Endometrial microvascular endothelial cells (primary cell): ENCODE results near the gene RASSF1. TPM values are rescaled to one million over a fixed set of nuclear protein-coding genes. Genes with fewer than 3 reads are reported as not detected.

Source experiments
- in situ Hi-C: cut with HindIII; loops from 2 replicates; pipeline ENCODE4 v1.10.0; 2017; ENCODE audit warnings: low sequenced_read_pairs, low pct_unique_long_range_greater_than_20kb; ENCODE audit errors: inconsistent ontology term
- total RNA-seq: library from RNA; depleted of rRNA; stranded (reverse); fragments of >200 nt; gene quantifications from one replicate; pipeline ENCODE4 v1.2.3, GENCODE V29; 2015; ENCODE audit errors: inconsistent ontology term

RASSF1 gene
- total RNA-seq, 1 donor from 2014 or later, result 24.7 TPM

- in situ Hi-C loops, result no loop called here
These were observed 12.5 kb downstream of the RASSF1 start, which contains the start of gene TUSC2 for GRCh38 chr3:50327943-50328691. TSS of gene TUSC2 (minus strand) at chr3:50328223. CDS start at chr3:50328099, 124 bp downstream.

- in situ Hi-C loops, result no loop called here
These were observed 13.5 kb downstream of the RASSF1 start for GRCh38 chr3:50327129-50327528.

- in situ Hi-C loops, result no loop called here
These were observed 14.5 kb downstream of the RASSF1 start for GRCh38 chr3:50326182-50326541.

GRCh38 chr3:50325497-50326181 lies 15.0 kb downstream of the RASSF1 start:
- in situ Hi-C loops, result no loop called here

GRCh38 chr3:50325113-50325480 lies 15.5 kb downstream of the RASSF1 start:
- in situ Hi-C loops, result no loop called here

GRCh38 chr3:50324351-50325112 lies 16.1 kb downstream of the RASSF1 start:
- in situ Hi-C loops, result no loop called here

- in situ Hi-C loops, result no loop called here
These were observed 16.9 kb downstream of the RASSF1 start for GRCh38 chr3:50323614-50324199.

- in situ Hi-C loops, result no loop called here
These were observed 17.5 kb downstream of the RASSF1 start for GRCh38 chr3:50323092-50323600.

- in situ Hi-C loops, result no loop called here
These were observed 18.1 kb downstream of the RASSF1 start, which contains the start of gene HYAL2 for GRCh38 chr3:50322386-50323091. TSS of gene HYAL2 (minus strand) at chr3:50322745. CDS start at chr3:50320489, 2,256 bp downstream.

- in situ Hi-C loops, result no loop called here
These were observed 18.6 kb downstream of the RASSF1 start for GRCh38 chr3:50322115-50322385.

- in situ Hi-C loops, result no loop called here
These were observed 19.1 kb downstream of the RASSF1 start for GRCh38 chr3:50321336-50322114.

- in situ Hi-C loops, result no loop called here
These were observed 19.7 kb downstream of the RASSF1 start for GRCh38 chr3:50320853-50321335.

GRCh38 chr3:50319894-50320625 lies 20.6 kb downstream of the RASSF1 start:
- in situ Hi-C loops, result no loop called here

- in situ Hi-C loops, result no loop called here
These were observed 21.3 kb downstream of the RASSF1 start for GRCh38 chr3:50319181-50319893.

- in situ Hi-C loops, result no loop called here
These were observed 22.0 kb downstream of the RASSF1 start for GRCh38 chr3:50318615-50319014.

GRCh38 chr3:50318163-50318562 lies 22.5 kb downstream of the RASSF1 start:
- in situ Hi-C loops, result no loop called here

- in situ Hi-C loops, result no loop called here
These were observed 23.3 kb downstream of the RASSF1 start for GRCh38 chr3:50317300-50317699.
